HG03378 (cell line): ENCODE results near the gene KANSL3.

Experiments used
- ATAC-seq: cut with Tn5 transposase; IDR thresholded peaks from one replicate; pipeline ENCODE4 v1.9.1; 2021; ENCODE audit warnings: mild to moderate bottlenecking, moderate library complexity; ENCODE audit not compliant: unreplicated experiment

KANSL3 gene

GRCh38 chr2:96608469-96609455 lies 29.4 kb downstream of the KANSL3 start:
- ATAC-seq = no peak

GRCh38 chr2:96604104-96604503 lies 34.0 kb downstream of the KANSL3 start:
- no peak for ATAC-seq

GRCh38 chr2:96602330-96602823 lies 35.7 kb downstream of the KANSL3 start:
- no peak for ATAC-seq

GRCh38 chr2:96601382-96602292 lies 36.5 kb downstream of the KANSL3 start:
- no peak for ATAC-seq

- no peak for ATAC-seq
These were observed 38.2 kb downstream of the KANSL3 start for GRCh38 chr2:96599941-96600340.

GRCh38 chr2:96596596-96596995 lies 41.5 kb downstream of the KANSL3 start:
- ATAC-seq = no peak

GRCh38 chr2:96594691-96595152 lies 43.4 kb downstream of the KANSL3 start:
- no peak for ATAC-seq

- no peak for ATAC-seq
These were observed 43.8 kb downstream of the KANSL3 start for GRCh38 chr2:96594282-96594681.

GRCh38 chr2:96591494-96591893 lies 46.6 kb downstream of the KANSL3 start:
- no peak for ATAC-seq

GRCh38 chr2:96591054-96591453 lies 47.1 kb downstream of the KANSL3 start:
- no peak for ATAC-seq

GRCh38 chr2:96587843-96588242 lies 50.3 kb downstream of the KANSL3 start:
- ATAC-seq = no peak

GRCh38 chr2:96584017-96584416 lies 54.1 kb downstream of the KANSL3 start:
- no peak for ATAC-seq

GRCh38 chr2:96580771-96581170 lies 57.3 kb downstream of the KANSL3 start:
- ATAC-seq = no peak

GRCh38 chr2:96579422-96579821 lies 58.7 kb downstream of the KANSL3 start:
- no peak for ATAC-seq

GRCh38 chr2:96578731-96579130 lies 59.4 kb downstream of the KANSL3 start:
- ATAC-seq = no peak

GRCh38 chr2:96577501-96577900 lies 60.6 kb downstream of the KANSL3 start:
- ATAC-seq = no peak

GRCh38 chr2:96575785-96576456 lies 62.2 kb downstream of the KANSL3 start:
- no peak for ATAC-seq

GRCh38 chr2:96574364-96574763 lies 63.7 kb downstream of the KANSL3 start:
- no peak for ATAC-seq

GRCh38 chr2:96568094-96568493 lies 70.0 kb downstream of the KANSL3 start:
- ATAC-seq = no peak

- no peak for ATAC-seq
These were observed 73.0 kb downstream of the KANSL3 start for GRCh38 chr2:96565111-96565510.

- no peak for ATAC-seq
These were observed 73.5 kb downstream of the KANSL3 start for GRCh38 chr2:96564563-96564962.
